NCI-H69 (cell line): Measurements from ENCODE around the gene CTIF.

Source experiments
- DNase-seq: peaks from one replicate; lab custom pipeline; 2025; lab: John Stamatoyannopoulos, UW

CTIF gene

DNA sequence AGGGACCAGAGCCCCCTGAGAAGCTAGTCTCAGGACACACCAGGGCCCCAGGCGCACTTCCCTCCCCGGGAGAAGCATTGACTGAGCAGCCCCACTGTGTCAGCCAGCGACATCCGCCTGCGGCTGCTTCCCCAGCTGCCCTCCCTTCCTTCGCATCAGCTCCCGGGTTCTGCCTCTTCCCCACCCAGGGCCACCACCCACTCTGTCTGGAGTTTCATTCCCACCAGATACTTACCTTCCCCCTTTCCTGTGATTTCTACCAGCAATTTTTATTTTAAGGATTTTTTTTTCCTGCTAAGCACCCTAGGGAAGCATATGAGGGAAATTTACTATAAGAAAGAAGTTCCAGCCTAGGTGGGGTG, 312.7 kb downstream of the CTIF start:
- DNase-seq: no peak

DNA sequence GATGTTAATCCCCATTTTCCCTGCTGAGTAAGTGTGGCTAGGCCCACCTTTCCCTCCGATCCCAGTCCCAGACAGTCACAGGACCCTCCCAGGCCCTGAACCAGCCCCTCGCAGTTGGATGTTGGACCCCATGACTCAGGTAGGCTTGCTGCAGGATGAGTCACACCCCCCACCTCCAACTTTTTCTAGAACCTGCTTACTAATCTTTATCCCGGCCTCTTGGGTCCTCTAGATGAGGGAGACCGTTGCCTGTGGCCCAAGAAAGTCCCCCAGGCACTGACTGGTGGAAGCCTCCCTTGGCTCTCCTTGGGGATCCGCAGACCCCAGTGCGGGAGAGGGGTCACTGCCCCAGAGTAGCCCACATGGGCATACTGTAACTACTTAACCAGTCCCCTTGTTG, 313.5 kb downstream of the CTIF start:
- no peak for DNase-seq

DNA sequence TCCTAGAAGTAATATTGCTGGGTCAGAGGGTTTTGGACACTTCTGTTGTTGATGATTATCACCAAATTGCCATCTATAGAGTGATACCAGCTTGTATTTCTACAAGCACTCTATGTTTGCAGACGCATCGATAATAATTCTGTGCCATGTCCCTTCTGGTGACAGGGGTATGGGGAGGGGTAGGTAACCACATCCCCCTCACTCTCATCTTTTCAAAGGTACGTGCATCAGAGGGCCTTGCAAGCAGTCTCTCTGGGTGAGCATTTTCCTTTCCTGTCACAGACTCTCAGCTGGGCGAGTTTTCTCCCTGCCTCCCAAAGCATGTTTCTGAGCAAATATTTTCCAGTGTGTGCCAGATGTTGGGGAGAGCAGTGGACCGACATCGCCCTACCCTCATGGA, 314.0 kb downstream of the CTIF start:
- no peak for DNase-seq

DNA sequence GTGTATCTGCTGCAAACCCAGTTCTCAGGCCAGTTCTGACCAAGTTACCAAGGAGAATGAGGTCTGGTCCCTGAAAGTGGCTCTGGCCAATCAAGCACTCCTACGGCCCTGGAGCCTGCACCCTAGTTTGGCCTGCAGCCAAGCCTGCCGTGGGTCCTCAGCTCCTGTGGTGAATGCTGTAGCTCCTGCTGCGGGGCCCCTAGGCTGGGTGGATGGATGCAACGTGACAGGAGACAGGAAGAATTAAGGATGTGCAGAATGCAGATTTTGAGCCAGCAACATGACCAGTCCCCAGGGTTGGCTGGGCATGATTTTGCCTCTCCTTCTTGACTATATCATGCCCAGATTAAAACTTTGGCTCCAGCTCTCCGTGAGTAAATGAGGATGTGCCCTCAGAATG, 314.8 kb downstream of the CTIF start:
- DNase-seq: peak; percentile 51

DNA sequence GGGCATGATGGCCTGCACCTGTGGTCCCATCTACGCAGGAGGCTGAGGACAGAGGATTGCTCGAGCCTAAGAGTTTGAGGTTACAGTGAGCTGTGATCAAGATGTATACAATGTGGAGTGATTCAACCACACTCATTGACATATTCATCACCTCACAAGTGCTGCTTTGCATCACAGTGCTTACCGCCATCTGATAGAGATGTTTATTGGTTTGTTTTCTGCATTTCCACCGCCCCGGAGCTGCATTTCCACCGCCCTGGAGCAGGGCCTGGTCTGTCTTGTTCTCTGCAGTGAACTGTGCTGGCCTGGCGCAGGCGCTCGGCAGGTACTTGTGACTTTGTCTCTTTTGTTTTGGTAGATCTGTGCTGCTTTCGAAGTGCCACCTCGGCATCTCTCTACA, 315.9 kb downstream of the CTIF start:
- no peak for DNase-seq

DNA sequence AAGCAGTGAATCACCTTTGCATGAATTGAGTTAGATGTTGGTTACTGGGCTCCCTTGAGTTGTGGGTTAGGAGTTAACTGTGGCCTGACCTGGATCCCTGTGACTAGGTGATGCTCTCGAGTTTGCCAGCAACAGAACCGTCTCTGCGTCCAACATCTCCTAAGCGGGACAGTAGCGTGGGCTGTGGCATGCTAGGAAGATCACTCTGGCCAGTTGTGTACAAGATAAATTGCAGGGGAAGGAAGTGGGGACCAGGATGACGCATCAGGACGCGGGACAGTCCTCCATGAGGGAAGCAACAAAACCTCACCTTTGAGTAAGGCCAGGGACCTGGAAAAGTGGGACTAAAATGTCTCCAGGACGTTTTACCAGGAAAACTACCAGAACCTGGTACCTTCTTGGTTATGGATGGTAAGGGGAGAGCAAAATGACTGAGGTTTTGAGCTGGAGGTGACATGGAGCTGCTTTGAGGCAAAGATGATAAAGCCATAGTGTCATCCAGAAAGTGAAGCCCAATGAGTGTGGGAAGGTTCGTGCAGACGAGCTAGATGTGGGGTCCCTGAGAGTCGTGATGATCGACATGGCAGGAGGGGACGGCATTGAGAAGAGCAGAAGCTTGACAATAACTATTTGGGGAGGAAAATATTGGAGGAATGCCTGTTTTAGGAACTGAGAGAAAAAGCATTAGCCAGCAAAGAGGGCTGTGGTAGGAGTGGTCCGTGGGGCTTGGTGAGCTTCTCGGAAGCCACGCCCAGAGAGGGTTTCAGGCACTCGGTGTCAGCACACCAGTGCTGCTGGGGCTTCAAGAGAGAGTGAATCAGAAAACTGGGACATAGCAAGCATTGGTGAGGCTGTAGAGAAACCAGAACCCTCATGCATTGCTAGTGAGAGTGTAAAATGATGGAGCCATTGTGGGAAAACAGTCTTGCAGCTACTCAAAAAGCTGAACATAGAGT, 316.9 kb downstream of the CTIF start:
- no peak for DNase-seq

DNA sequence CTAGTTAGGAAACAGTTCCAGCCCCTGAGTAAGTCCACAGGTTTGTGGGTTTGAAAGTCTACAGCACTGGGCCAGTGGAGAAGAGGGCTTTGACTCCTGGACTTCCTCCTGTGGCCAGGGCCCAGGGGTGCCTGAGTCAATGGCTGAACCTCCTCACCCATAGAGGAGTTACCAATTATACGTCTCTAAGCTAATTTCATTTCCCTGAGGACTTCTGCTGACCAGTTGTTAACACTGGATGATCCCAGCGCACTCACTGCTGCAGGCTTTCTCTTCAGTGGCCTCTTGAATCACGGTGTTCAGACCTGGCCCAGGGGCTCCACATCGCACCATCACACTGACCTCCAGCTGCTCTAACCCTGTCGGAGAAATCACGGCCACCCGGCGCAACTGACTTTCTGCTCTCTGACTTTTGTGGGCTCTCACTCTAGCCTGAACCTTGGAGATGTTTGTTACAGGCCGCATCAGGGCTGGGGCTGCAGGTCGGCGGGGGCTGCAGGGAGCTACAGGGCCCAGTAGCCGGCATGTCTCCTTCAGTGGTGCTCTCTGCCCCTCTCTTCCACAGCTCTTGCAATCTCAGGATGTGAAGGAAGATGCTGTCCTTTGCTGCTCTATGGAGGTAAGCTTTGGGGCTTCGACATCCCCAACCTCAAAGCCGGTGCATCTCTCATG, 318.3 kb downstream of the CTIF start:
- DNase-seq: no peak

DNA sequence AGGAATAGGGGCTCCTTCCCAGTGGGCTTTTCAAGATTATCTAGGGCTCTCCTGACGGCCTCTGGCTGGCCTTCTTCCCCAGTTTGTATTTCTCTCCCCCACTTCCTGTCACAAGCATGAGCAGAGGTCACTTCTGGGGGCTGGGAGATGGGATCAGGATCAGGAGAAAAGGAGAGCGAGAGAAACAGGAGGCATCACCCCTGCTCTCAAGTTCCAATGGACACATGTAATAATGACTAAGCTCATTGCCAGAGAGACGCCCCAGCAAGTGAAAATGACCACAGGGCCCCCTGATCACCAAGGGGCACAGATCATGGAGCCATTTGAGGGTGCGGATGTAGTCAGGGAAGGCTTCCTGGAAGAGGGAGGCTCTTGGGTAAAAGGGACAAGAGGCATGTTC, 319.8 kb downstream of the CTIF start:
- DNase-seq: no peak

DNA sequence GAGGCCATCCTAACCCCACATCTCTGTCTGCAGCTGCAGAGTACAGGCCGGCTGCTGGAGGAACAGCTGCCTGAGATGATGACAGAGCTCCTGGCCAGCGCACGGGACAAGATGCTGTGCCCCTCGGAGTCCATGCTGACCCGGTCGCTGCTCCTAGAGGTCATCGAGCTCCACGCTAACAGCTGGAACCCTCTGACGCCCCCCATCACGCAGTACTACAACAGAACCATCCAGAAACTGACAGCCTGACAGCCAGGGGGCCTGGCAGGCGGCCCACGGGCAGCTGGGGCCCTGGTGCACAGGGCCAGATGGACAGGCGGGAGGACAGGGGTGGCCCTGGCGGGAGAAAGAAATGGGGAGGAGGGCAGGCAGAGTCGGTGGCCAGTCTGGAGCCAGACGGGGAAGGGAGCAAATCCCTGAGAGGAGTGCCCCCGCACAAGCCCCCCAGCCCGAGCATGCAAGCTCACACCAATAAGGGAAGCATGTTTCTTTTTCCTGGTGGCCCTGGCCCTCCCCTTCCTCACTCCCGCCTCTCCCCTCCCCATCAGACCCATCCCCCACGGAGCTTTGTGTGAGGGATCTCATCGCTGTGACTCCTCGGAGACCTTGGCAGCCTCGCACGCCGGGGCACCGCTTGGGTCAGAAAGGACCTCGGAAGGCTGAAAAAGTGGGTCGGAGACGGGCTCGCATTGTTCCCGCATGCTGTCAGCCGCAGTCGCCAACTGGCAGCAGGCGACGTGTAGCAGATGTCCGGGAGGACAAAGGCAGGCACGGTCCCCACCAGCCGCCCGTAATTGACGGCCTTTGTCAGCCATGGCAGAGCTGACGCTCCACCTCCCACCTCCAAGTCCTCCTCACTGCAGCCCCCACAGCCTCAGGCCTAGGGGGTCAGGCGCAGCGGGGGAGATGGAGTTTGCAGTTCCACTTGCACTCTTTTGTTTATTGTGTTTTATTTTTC, 320.8 kb downstream of the CTIF start:
- peak; percentile 99 for DNase-seq

DNA sequence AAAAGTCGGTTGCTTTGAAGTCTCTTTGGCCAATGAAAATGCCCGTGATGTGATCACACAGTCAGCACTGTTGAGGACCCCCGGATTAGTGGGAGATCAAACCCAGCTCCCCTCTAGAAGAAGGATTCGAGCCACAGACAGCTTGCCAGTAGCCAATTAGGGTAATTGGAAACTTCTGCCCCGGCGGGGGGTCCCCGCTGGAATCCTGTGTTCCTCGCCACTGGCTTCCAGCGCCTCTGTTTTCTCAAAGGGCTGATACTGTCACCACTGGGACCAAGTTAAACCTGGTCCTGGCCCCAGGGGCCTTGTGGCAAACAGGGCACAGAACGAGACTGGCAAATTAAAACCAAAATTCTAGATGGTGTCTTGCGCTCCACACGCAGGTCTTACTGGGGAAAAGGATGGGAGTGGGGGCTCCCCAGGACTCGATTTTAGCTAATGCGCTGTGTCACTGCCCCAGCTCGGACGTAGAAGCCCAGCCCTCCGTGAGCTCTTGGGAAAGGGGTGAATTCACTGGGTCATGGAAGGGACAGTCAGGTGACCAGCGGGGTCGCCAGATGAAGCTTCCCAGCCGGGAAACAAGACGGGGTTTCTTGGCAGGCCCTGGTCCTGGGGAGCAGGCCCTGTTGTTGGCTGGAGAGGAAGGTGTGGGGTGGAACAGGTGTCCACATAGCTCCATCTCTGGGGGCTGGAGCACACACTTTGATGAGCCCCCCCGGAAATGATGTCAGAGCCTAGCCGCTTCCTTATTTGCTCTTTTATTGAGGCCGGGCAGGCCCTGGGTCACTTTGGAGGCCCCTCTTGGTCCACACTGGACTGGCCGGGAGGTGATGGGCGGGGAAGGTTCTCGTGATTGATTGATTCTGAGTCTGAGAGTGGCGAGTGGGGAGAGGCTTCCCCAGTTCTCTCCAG, 321.7 kb downstream of the CTIF start:
- DNase-seq: peak; percentile 97

DNA sequence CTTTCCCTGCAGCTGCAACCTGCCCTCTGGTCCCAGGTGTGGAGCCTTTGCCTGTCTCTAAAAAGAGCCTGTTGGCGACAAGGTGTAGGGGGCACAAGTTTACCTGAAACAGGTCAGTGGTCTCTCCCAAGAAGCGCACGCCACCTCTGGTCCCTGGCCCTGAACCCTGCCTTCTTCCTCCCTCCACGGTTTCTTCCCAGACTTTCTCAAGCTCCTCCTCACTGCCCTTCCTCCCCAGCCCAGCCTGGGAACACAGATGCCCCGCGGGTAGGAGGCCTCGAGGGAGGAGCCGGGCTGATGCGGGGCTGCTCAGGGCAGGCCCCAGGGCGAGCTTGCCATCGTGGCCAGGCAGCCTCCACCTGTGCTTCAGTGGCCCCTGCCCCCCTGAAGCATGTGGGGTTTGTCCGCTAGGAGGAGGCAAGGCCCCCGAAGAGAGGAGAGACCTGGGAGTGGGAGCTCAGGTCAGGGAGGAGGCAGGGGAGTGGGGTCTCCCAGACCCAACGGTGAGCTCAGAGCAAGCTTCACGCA, 322.4 kb downstream of the CTIF start:
- peak; percentile 71 for DNase-seq

DNA sequence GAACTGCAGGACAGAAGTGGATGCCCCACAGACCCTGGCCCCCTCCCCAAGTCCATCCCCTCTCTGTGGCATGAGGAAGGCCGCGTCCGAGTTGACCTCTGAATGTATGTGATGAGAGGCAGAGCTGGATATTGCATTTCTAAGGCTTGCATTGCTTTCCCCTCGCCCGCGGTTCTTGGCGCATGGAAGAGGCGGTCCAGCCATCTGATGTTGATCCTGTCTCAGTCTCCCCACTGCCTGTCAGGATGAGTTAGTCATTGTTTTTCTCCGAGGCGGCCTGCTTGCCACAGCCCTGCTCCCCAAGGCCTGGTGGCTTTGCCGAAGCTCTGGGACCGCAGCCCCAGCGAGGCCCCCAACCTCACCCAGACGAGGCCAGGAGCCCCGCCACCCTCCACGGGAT, 323.3 kb downstream of the CTIF start:
- DNase-seq: no peak

DNA sequence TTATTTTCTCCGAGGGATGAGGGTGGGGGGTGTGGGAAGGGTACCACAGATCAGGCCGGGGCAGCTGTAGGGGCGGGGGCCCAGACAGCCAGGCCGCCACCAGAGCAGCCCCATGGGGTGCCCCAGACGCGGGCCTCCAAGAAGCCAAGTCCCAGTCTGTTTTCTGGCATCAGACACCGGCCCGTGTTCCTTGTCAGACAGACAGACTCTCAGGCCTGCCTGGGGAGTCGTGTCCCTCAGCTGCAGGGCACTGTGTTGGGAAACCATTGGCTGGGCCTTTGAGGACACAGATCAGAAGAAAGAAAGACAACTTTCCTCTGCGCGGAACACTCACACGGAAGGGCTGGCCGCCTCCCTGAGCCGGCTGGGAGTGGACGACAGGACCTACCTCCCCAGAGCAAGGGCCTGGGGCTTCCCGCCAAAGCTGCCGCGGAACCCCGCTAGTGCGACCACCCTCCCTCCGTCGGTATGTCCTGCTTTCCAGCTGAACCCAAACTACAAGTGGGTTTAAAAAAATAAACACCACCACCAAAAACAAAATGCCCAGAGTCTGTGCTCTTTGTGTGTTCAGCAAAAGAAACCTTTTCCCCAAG, 323.9 kb downstream of the CTIF start:
- no peak for DNase-seq

DNA sequence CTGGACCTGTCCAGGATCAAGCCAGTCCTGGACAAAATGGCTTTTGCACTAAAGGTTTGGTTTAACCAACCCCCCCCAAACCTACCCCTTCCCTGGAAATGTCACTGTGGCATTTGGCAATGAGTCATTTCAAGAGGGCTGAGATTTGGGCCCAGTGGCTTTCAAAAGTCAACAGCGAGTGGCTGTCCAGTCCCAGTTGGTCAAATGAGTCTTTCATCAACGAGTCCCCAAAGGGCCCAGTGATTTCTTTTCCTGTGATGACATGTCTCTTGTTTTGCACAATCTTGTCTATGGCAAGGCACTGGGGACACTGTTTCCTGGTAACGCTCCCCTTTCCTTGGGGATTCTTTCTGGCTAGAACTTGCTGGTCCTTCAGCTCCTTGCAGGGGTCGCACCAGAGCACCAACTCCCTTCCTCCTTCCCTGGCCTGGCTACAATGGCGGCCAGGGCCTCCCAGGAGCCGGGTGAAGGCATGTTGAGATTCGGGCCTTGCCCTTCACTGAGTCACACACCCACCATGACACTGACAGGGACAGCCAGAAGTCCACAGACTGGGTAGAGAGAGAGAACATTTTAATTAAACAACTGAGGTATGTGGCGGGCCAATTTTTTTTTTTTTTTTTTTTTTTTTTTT, 324.7 kb downstream of the CTIF start:
- no peak for DNase-seq

DNA sequence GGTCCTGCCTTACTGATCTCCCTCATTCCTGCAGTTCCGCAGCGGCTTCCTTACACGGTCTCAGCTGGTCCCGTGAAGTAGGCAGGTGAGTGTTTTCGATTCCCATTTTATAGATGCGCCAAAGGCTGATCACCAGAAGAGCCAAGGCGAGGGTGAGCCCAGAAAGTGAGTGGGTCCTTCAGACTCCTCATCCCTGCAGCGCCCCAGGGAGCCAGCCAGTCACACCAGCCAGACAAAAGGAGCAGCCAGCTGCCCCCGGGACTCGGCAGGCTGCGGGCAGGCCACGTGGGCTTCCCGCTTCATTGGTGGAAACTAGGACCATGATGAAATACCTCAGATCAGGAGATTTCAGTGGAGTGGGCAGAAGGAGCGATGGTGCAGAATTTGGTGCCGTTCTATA, 326.0 kb downstream of the CTIF start:
- DNase-seq: no peak

DNA sequence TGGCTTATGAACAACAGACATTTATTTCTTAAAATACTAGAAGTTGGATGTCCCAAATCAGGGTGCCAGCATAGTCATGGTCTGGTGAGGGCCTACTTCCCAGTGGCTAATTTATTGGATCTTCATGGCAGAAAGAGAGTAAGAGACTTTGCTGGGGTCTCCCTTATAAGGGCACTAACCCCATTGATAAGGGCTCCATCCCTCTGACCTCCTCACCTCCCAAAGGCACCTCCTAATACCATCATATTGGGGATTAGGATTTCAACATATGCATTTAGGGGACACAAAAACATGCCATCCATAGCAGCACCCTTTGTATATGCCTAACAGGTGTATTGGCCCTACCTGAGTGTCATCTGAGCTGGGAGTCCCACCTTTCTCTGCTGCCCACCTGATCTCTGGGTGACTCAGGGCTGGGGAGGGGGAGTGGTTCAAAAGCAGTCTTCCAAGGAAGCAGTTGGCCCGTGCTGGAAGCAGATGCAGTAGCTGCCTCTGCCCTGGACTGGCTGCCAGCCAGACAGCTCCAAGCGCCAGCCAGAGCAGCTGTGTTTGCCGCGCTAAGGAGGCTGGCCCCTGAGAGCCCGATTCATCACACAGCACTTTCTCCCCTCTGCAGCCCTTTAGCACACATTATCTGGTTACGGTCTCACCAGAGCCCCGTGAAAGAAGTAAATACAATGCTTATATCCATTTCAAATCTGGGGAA, 327.4 kb downstream of the CTIF start:
- DNase-seq: peak; percentile 99

DNA sequence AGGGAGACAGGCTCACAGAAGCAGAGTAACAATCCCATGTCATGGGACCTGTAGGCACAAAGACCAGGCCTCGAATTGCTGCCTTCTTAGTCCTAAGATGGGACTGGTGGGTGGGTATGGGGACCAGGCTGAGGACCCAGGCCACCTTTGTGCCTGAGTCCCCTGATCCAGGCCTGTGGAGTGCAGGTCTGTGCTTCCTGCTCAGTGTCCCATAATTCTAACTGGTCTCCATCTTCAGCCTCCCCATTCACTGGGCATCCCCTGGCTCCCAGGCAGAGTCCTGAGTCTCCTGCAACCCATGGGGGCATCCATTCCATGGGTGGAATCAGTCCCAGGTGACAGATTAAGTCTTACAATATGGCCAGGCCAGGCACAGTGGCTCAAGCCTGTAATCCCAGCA, 328.0 kb downstream of the CTIF start:
- DNase-seq: peak; percentile 64

DNA sequence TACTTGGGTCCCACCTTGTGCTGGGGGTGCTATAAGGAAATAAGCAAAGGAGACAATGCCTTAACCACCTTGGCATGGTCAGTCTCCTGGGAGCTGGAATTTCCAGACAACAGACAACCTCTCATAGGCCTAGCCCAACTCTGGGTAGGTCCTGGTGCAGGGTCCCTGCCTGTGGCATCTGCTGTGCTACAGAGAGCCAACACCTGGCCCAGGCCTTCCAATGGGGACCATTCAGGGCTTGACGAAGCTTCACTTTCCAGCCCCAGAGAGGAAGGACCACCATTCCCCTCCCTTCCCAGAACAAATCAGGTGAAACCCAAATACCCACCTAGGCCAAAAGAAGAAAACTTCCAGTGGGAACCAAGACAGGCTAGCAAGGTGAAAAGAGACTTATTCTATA, 329.1 kb downstream of the CTIF start:
- DNase-seq: peak; percentile 36
